ENCODE results near the gene PTTG1IP.
A peak's percentile ranks its signal among the peaks of the same experiment; 100 is the strongest.

PTTG1IP gene

GRCh38 chr21:44871576-44872269 lies 1.8 kb downstream of the PTTG1IP start:
- H4K91ac ChIP-seq (ENCODE audit: low read depth, low read length, poor library complexity): no peak overlapping the region
- H3K4me1 ChIP-seq (ENCODE audit: control insufficient read depth in 2 of 2, insufficient read depth in 1 of 2, low read depth in 1 of 2, low read length in 2 of 2): peaks cover 22% of the 10 kb centered on the region in 2 donors
- H2AK5ac ChIP-seq (ENCODE audit: low read depth, low read length): no peak overlapping the region
- H2BK5ac ChIP-seq (ENCODE audit: low read length): no peak overlapping the region
- H3K27me3 ChIP-seq (ENCODE audit: control insufficient read depth in 3 of 3, insufficient read depth in 3 of 3, low read depth in 1 of 3, low read length in 3 of 3): peaks cover 11 to 24% (median 14%) of the 10 kb centered on the region in 3 experiments
- no peak overlapping the region for H2AFZ ChIP-seq (ENCODE audit: low read length)
- H3K23ac ChIP-seq (ENCODE audit: low read depth, low read length, poor library complexity): peak overlapping the region; percentile 1
- H3K36me3 ChIP-seq (replicated peaks in 1 of 2; ENCODE audit: control insufficient read depth in 2 of 2, insufficient read depth in 2 of 2, low read length in 2 of 2): peaks cover 4 to 25% of the 10 kb centered on the region in 2 donors
- H4K8ac ChIP-seq (ENCODE audit: low read depth, low read length): no peak overlapping the region
- H2BK12ac ChIP-seq (ENCODE audit: low read length): no peak overlapping the region
- no peak overlapping the region for H3K9ac ChIP-seq (ENCODE audit: low read depth, low read length, poor library complexity)
- H2BK120ac ChIP-seq (ENCODE audit: low read depth, low read length): no peak overlapping the region
- no peak for DNase-seq (ENCODE audit: low spot score)
- H3K14ac ChIP-seq (ENCODE audit: low read length): no peak overlapping the region
- H2BK15ac ChIP-seq (ENCODE audit: low read length): no peak overlapping the region
- H3K9me3 ChIP-seq (replicated peaks in 1 of 2; ENCODE audit: control insufficient read depth in 2 of 2, insufficient read depth in 1 of 2, low read depth in 1 of 2, low read length in 2 of 2): peaks cover 0 to 8% of the 10 kb centered on the region in 2 donors
- no CpG with 5 or more reads among the region's 14 CpGs for WGBS, 2 donors (ENCODE audit: extremely low coverage in 2 of 2, insufficient read length in 2 of 2, insufficient replicate concordance in 1 of 2)
- H3K4me3 ChIP-seq (ENCODE audit: low read length in 2 of 2): peak overlapping the region in 1 of 2 donors; percentile 82
- no peak overlapping the region for H3K4ac ChIP-seq (ENCODE audit: low read length)
- H3K79me1 ChIP-seq (ENCODE audit: low read depth, low read length): peaks cover 24% of the 10 kb centered on the region
- no peak overlapping the region for H3K18ac ChIP-seq (ENCODE audit: low read length)
- no peak overlapping the region for H3K27ac ChIP-seq (replicated peaks; ENCODE audit: low read length)
- H3K4me2 ChIP-seq (ENCODE audit: insufficient read depth, low read length, poor library complexity, severe bottlenecking): peak overlapping the region; percentile 87

- H3K9me3 ChIP-seq (replicated peaks in 1 of 2; ENCODE audit: control insufficient read depth in 2 of 2, insufficient read depth in 1 of 2, low read depth in 1 of 2, low read length in 2 of 2): peaks cover 0 to 8% of the 10 kb centered on the region in 2 donors
- no peak overlapping the region for H3K14ac ChIP-seq (ENCODE audit: low read length)
- H4K8ac ChIP-seq (ENCODE audit: low read depth, low read length): no peak overlapping the region
- H3K36me3 ChIP-seq (replicated peaks in 1 of 2; ENCODE audit: control insufficient read depth in 2 of 2, insufficient read depth in 2 of 2, low read length in 2 of 2): peaks cover 4 to 26% of the 10 kb centered on the region in 2 donors
- no peak overlapping the region for H3K9ac ChIP-seq (ENCODE audit: low read depth, low read length, poor library complexity)
- H2AK5ac ChIP-seq (ENCODE audit: low read depth, low read length): no peak overlapping the region
- no peak for DNase-seq (ENCODE audit: low spot score)
- H3K79me1 ChIP-seq (ENCODE audit: low read depth, low read length): peaks cover 25% of the 10 kb centered on the region
- no peak overlapping the region for H2BK12ac ChIP-seq (ENCODE audit: low read length)
- H2BK120ac ChIP-seq (ENCODE audit: low read depth, low read length): no peak overlapping the region
- no peak overlapping the region for H3K4ac ChIP-seq (ENCODE audit: low read length)
- H2BK15ac ChIP-seq (ENCODE audit: low read length): no peak overlapping the region
- H3K27me3 ChIP-seq (ENCODE audit: control insufficient read depth in 3 of 3, insufficient read depth in 3 of 3, low read depth in 1 of 3, low read length in 3 of 3): peaks cover 11 to 20% (median 14%) of the 10 kb centered on the region in 3 experiments
- H3K4me1 ChIP-seq (ENCODE audit: control insufficient read depth in 2 of 2, insufficient read depth in 1 of 2, low read depth in 1 of 2, low read length in 2 of 2): peaks cover 22 to 23% of the 10 kb centered on the region in 2 donors
- no peak overlapping the region for H3K27ac ChIP-seq (replicated peaks; ENCODE audit: low read length)
- no peak overlapping the region for H3K23ac ChIP-seq (ENCODE audit: low read depth, low read length, poor library complexity)
- H3K4me2 ChIP-seq (ENCODE audit: insufficient read depth, low read length, poor library complexity, severe bottlenecking): no peak overlapping the region
- H3K4me3 ChIP-seq (ENCODE audit: low read length in 2 of 2): no peak overlapping the region
- no peak overlapping the region for H2BK5ac ChIP-seq (ENCODE audit: low read length)
- no peak overlapping the region for H2AFZ ChIP-seq (ENCODE audit: low read length)
- H3K18ac ChIP-seq (ENCODE audit: low read length): no peak overlapping the region
- no CpG with 5 or more reads among the region's 10 CpGs for WGBS, 2 donors (ENCODE audit: extremely low coverage in 2 of 2, insufficient read length in 2 of 2, insufficient replicate concordance in 1 of 2)
- H4K91ac ChIP-seq (ENCODE audit: low read depth, low read length, poor library complexity): no peak overlapping the region
Measured at GRCh38 chr21:44870748-44871495, 2.6 kb downstream of the PTTG1IP start.

GRCh38 chr21:44869781-44870747 lies 3.4 kb downstream of the PTTG1IP start:
- no peak overlapping the region for H2BK12ac ChIP-seq (ENCODE audit: low read length)
- H2AK5ac ChIP-seq (ENCODE audit: low read depth, low read length): no peak overlapping the region
- no peak overlapping the region for H3K23ac ChIP-seq (ENCODE audit: low read depth, low read length, poor library complexity)
- peaks cover 32% of the 10 kb centered on the region for H3K79me1 ChIP-seq (ENCODE audit: low read depth, low read length)
- no peak overlapping the region for H3K27ac ChIP-seq (replicated peaks; ENCODE audit: low read length)
- no peak for DNase-seq (ENCODE audit: low spot score)
- H3K14ac ChIP-seq (ENCODE audit: low read length): no peak overlapping the region
- H3K4me1 ChIP-seq (ENCODE audit: control insufficient read depth in 2 of 2, insufficient read depth in 1 of 2, low read depth in 1 of 2, low read length in 2 of 2): peaks cover 22 to 23% of the 10 kb centered on the region in 2 donors
- no peak overlapping the region for H4K8ac ChIP-seq (ENCODE audit: low read depth, low read length)
- no peak overlapping the region for H2AFZ ChIP-seq (ENCODE audit: low read length)
- H3K4ac ChIP-seq (ENCODE audit: low read length): no peak overlapping the region
- H2BK5ac ChIP-seq (ENCODE audit: low read length): no peak overlapping the region
- H3K27me3 ChIP-seq (ENCODE audit: control insufficient read depth in 3 of 3, insufficient read depth in 3 of 3, low read depth in 1 of 3, low read length in 3 of 3): peaks cover 7 to 12% (median 9%) of the 10 kb centered on the region in 3 experiments
- H4K91ac ChIP-seq (ENCODE audit: low read depth, low read length, poor library complexity): no peak overlapping the region
- H3K36me3 ChIP-seq (replicated peaks in 1 of 2; ENCODE audit: control insufficient read depth in 2 of 2, insufficient read depth in 2 of 2, low read length in 2 of 2): peaks cover 12 to 35% of the 10 kb centered on the region in 2 donors
- no peak overlapping the region for H3K4me2 ChIP-seq (ENCODE audit: insufficient read depth, low read length, poor library complexity, severe bottlenecking)
- no peak overlapping the region for H3K4me3 ChIP-seq (ENCODE audit: low read length in 2 of 2)
- H2BK15ac ChIP-seq (ENCODE audit: low read length): no peak overlapping the region
- no peak overlapping the region for H2BK120ac ChIP-seq (ENCODE audit: low read depth, low read length)
- no peak overlapping the region for H3K18ac ChIP-seq (ENCODE audit: low read length)
- H3K9me3 ChIP-seq (replicated peaks in 1 of 2; ENCODE audit: control insufficient read depth in 2 of 2, insufficient read depth in 1 of 2, low read depth in 1 of 2, low read length in 2 of 2): peaks cover 0 to 4% of the 10 kb centered on the region in 2 donors
- no CpG with 5 or more reads among the region's 19 CpGs for WGBS, 2 donors (ENCODE audit: extremely low coverage in 2 of 2, insufficient read length in 2 of 2, insufficient replicate concordance in 1 of 2)
- H3K9ac ChIP-seq (ENCODE audit: low read depth, low read length, poor library complexity): no peak overlapping the region

Data from neuronal stem cell (in vitro differentiated cells).